Measurements from ENCODE around the gene DPH3. TPM values are rescaled to one million over a fixed set of nuclear protein-coding genes. Genes with fewer than 3 reads are reported as not detected.
"Not testable (repeated sequence)": the region's sequence is repeated elsewhere in the genome, so short reads cannot be mapped to it uniquely, and the experiment has no call there.

DPH3 gene
- total RNA-seq (1 to 10 TPM; 4.1 to 8.5 (median 6.8) TPM), polyA plus RNA-seq (1 to 10 TPM; 4.1 to 8.8 TPM)

DNA sequence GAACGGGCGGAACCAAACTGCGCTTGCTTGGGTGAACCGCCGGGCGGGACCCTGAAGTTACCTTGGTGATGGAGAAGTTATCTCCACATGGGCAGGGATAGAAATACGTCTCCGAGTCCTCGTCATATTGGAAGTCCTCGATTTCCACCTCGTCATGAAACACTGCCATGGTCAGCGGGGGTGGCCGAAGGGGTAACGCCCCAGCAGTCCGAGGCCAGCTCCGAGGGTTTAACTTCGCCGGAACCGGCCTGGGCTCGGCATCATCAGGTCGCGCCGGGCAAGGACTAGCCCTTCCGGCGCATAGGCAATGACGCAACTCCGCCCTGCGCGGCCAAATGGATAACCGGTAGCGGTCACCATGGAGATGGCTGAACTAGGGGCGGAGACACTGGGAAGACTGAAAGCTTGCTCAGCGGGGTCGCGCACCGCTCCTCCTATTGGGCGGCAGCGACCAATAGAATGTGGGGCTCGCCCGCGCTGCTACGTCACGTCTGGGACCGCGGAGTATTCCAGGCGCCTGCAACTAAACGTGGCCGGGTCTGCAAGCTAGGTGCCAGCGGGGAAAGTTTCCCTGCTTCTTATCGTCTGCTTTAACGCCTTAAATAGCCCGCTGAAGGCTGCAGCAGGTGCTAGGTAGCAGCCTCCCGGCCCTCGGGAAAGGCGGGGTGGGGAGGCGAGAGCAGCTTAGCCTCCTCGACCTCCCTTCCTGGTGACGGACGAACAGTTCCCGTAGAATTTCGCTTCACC lies at the start of gene DPH3, which contains the start of gene OXNAD1:
Gene DPH3, minus strand, starts transcription at position 236 of the 747 bp plus-strand sequence. Its CDS starts 67 bp downstream, at position 169.
Gene OXNAD1, plus strand, starts transcription at position 505 of the 747 bp plus-strand sequence. CDS start 5,741 bp downstream, outside the sequence.
- Histone ChIP-seq H3K36me3 (peaks cover 0 to 6% (median 0%) of the 10 kb centered on the region in 3 donors), H3K27me3 (no peaks in the 10 kb centered on the region), H3K4me1 (peaks cover 5 to 34% (median 9%) of the 10 kb centered on the region in 3 donors), H3K9me3 (no peaks in the 10 kb centered on the region), H3K4me3 (peak within 1 kb of the TSS; percentile 63 to 90 (median 73)), H3K27ac (peak within 1 kb of the TSS; percentile 94 to 97 (median 96))
- TF ChIP-seq, protein P1, sequence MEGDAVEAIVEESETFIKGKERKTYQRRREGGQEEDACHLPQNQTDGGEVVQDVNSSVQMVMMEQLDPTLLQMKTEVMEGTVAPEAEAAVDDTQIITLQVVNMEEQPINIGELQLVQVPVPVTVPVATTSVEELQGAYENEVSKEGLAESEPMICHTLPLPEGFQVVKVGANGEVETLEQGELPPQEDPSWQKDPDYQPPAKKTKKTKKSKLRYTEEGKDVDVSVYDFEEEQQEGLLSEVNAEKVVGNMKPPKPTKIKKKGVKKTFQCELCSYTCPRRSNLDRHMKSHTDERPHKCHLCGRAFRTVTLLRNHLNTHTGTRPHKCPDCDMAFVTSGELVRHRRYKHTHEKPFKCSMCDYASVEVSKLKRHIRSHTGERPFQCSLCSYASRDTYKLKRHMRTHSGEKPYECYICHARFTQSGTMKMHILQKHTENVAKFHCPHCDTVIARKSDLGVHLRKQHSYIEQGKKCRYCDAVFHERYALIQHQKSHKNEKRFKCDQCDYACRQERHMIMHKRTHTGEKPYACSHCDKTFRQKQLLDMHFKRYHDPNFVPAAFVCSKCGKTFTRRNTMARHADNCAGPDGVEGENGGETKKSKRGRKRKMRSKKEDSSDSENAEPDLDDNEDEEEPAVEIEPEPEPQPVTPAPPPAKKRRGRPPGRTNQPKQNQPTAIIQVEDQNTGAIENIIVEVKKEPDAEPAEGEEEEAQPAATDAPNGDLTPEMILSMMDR (IDR thresholded peaks at IDR 0.05): no peak
- peak; percentile 89 for FAIRE-seq
- intact Hi-C loops (cut with DNase I): no loop called here
- ATAC-seq: peak; percentile 96 to 99 (median 98)
- peak; percentile 99 to 100 (median 100) for DNase-seq
- WGBS, 2 donors: 0 to 1% methylated on average over 61 of the region's 61 CpGs

DNA sequence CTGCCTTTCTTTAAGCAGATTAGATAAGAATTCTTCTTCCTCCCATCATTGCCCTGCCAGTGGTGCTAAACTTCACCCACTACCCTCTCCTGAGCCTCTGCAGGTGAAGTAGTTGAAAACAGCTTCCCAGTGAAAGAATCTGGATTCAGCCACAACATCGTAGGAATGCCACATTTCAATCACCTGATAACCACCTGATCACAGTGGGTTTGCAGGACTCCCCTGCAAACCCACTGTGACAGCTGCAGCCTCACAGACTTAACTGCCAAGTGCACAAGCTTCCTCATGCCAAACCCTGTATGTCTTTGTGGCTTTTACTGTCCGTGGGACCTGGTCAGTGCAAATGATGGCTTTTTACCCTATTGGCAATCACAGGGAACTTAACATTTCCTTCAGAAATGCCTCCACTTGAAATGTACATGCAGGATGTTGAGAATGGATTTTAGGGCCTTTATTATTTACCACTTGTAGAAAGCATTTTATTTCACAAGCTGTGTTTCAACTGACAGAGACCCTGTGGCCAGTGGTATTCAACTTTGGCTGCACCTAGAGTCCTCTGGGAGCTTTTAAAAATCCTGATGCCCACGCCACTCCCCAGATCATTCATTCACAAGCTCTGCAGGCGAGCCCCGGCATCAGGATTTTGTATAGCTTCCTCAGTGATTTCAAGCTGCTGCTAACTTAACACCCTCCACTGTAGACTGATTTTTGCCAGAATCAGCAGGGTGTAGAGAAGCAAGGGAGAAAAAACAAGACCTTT lies 49.3 kb upstream of the DPH3 start:
- ATAC-seq: no peak
- 82 to 91% methylated on average over 5 of the region's 5 CpGs for WGBS, 2 donors
- no peaks in the 10 kb centered on the region for H3K9me3 ChIP-seq

DNA sequence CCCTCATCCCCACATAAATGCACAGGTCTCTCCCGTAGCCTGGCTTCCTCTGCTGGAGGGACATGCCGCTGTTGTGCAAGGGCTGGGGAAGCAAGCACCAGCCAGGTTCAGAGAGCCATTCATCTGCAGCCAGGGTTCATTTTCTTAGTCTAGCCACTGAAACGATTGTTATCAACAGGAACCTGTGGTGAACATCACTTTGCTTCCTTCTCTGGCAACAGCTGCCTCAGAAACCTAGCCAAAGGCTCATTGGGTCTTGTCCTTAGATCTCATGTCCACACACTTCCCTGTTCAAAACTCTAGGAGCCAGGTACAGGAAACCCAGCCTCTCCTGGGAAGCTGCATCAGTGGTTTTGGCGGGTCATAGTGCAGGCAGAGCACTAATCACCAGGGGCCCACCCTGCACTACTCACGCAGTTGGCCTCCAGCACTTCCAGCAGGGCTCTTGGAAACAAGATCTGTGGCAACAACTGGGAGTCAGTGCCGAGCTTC lies 47.3 kb upstream of the DPH3 start:
- peaks cover 0 to 7% (median 0%) of the 10 kb centered on the region in 3 donors for H3K36me3 ChIP-seq
- no peak for FAIRE-seq
- intact Hi-C loops (cut with DNase I): no loop called here
- no peaks in the 10 kb centered on the region for H3K27me3 ChIP-seq
- H3K27ac ChIP-seq: no peak overlapping the region
- DNase-seq: no peak
- no peaks in the 10 kb centered on the region for H3K9me3 ChIP-seq
- TF ChIP-seq, protein P1 (IDR thresholded peaks at IDR 0.05): no peak
- no peaks in the 10 kb centered on the region for H3K4me1 ChIP-seq
- 71 to 76% methylated on average over 6 of the region's 6 CpGs for WGBS, 2 donors
- no peak overlapping the region for H3K4me3 ChIP-seq
- peak in 2 of 4 donors; percentile 18 to 41 for ATAC-seq

More for the DNA sequence above, 49.3 kb upstream of the DPH3 start:
- TF ChIP-seq, protein P1 (IDR thresholded peaks at IDR 0.05): no peak
- FAIRE-seq: no peak
- intact Hi-C loops (cut with DNase I): no loop called here
- no peak overlapping the region for H3K4me3 ChIP-seq
- DNase-seq: no peak
- no peaks in the 10 kb centered on the region for H3K4me1 ChIP-seq
- no peaks in the 10 kb centered on the region for H3K36me3 ChIP-seq
- H3K27ac ChIP-seq: no peak overlapping the region
- no peaks in the 10 kb centered on the region for H3K27me3 ChIP-seq

DNA sequence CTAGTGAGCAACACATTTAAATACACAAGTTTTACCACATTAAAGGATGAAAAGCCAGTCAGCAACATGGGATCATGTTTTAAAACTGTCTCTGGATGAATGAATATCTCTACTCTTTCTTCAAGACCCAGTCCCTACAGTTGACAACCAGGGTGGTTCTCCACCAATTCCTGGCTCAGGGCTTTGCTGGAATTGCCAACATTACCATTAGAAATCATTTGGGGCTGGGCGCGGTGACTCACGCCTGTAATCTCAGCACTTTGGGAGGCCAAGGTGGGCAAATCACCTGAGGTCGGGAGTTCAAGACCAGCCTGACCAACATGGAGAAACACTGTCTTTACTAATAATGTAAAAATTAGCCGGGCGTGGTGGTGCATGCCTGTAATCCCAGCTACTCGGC lies 45.7 kb upstream of the DPH3 start:
- H3K27me3 ChIP-seq; intact Hi-C loops (cut with DNase I); H3K36me3 ChIP-seq; FAIRE-seq; H3K4me1 ChIP-seq; H3K27ac ChIP-seq; H3K4me3 ChIP-seq; DNase-seq; ATAC-seq; H3K9me3 ChIP-seq: not testable (repeated sequence)
- WGBS, 2 donors: 96 to 97% methylated on average over 7 of the region's 7 CpGs

DNA sequence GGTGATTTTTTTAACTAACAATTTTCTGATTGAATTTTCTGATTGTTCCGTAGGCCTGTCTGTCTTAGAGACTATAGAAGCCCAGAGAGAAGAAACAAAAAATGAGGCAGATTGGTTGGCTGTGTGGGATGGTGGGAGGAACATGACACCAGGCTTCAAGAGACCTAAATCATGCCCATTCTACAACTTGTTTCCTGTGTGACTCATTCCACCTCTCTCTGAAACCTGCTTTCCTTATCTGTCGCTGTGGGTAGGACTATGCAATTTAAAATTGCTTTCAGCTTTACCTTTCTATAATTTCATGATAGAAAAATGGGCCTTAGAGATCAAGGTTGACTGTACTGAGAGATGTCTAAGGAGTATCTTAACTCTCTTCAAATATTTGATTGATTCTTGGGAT lies 44.8 kb upstream of the DPH3 start:
- no peaks in the 10 kb centered on the region for H3K4me1 ChIP-seq
- H3K27me3 ChIP-seq: no peaks in the 10 kb centered on the region
- H3K27ac ChIP-seq: no peak overlapping the region
- TF ChIP-seq, protein P1 (IDR thresholded peaks at IDR 0.05): no peak
- WGBS, 2 donors: 48 to 88% methylated on average over 2 of the region's 2 CpGs
- H3K36me3 ChIP-seq: peaks cover 0 to 7% (median 0%) of the 10 kb centered on the region in 3 donors
- FAIRE-seq (no peak), ATAC-seq (no peak), DNase-seq (no peak)
- no peaks in the 10 kb centered on the region for H3K9me3 ChIP-seq
- intact Hi-C loops (cut with DNase I): no loop called here
- no peak overlapping the region for H3K4me3 ChIP-seq

All from pancreas (tissue), 10 donors.